Liver (tissue), 9 donors: ENCODE results near the gene BTBD19. TPM values are rescaled to one million over a fixed set of nuclear protein-coding genes. Genes with fewer than 3 reads are reported as not detected.
A peak's percentile ranks its signal among the peaks of the same experiment; 100 is the strongest.

Experiments used
- DNase-seq: peaks from one replicate; pipeline ENCODE4 v3.0.0-alpha.2; 2017; ENCODE audit warnings: low spot score
- H3K27ac ChIP-seq, 2 donors: one replicate each; pipeline ENCODE4 v1.7.0; 2013; ENCODE audit warnings: inconsistent platforms in 2 of 2, low read length in 2 of 2, control low read depth in 1 of 2, low read depth in 1 of 2, mild to moderate bottlenecking in 1 of 2
- H3K27me3 ChIP-seq, 4 donors: one replicate each; pipeline versions ENCODE4 v1.6.1 to v1.7.0; 2013; ENCODE audit warnings: low read length in 3 of 4, inconsistent platforms in 1 of 4, mild to moderate bottlenecking in 1 of 4, moderate library complexity in 1 of 4; ENCODE audit not compliant: control insufficient read depth in 4 of 4, insufficient read depth in 4 of 4
- H3K36me3 ChIP-seq, 4 donors: one replicate each; pipeline versions ENCODE4 v1.6.1 to v1.7.0; 2013; ENCODE audit warnings: low read length in 3 of 4, mild to moderate bottlenecking in 3 of 4, low read depth in 1 of 4, moderate library complexity in 1 of 4; ENCODE audit not compliant: control insufficient read depth in 4 of 4, insufficient read depth in 3 of 4
- H3K4me1 ChIP-seq, 4 donors: one replicate each; pipeline versions ENCODE4 v1.6.1 to v1.7.0; 2013; ENCODE audit warnings: low read length in 3 of 4, mild to moderate bottlenecking in 3 of 4, moderate library complexity in 1 of 4; ENCODE audit not compliant: control insufficient read depth in 4 of 4, insufficient read depth in 4 of 4
- H3K4me3 ChIP-seq, 3 donors: one replicate each; pipeline versions ENCODE4 v1.6.1 to v1.7.0; 2013; ENCODE audit warnings: low read length in 3 of 3, control low read depth in 1 of 3, low read depth in 1 of 3, mild to moderate bottlenecking in 1 of 3
- H3K9ac ChIP-seq, 2 donors: one replicate each; pipeline ENCODE4 v1.7.0; 2013; ENCODE audit warnings: low read length in 2 of 2, mild to moderate bottlenecking in 2 of 2, moderate library complexity in 2 of 2, control low read depth in 1 of 2, low read depth in 1 of 2
- H3K9me3 ChIP-seq, 4 donors: one replicate each; pipeline versions ENCODE4 v1.6.1 to v1.7.0; 2013; ENCODE audit warnings: low read length in 3 of 4; ENCODE audit not compliant: control insufficient read depth in 4 of 4
- EGR1 ChIP-seq, 2 donors: IDR thresholded peaks; 2 replicates each; pipeline ENCODE4 v1.6.1; 2016 to 2018; ENCODE audit warnings: antibody characterized with exemption in 2 of 2, low read depth in 2 of 2
- FOXA1 ChIP-seq: IDR thresholded peaks from 2 replicates; pipeline ENCODE4 v1.6.1; 2016; ENCODE audit warnings: antibody characterized with exemption
- FOXA2 ChIP-seq: IDR thresholded peaks from 2 replicates; pipeline ENCODE4 v1.6.1; 2016; ENCODE audit warnings: antibody characterized with exemption
- GABPA ChIP-seq, 2 donors: IDR thresholded peaks in 1 of 2; conservative IDR thresholded peaks in 1 of 2; 2 replicates each; pipeline ENCODE4 v1.6.1; 2016; ENCODE audit warnings: antibody characterized with exemption in 2 of 2, mild to moderate bottlenecking in 1 of 2, moderate library complexity in 1 of 2
- HNF4A ChIP-seq, 2 donors: conservative IDR thresholded peaks; 2 replicates each; pipeline ENCODE4 v1.6.1; 2016; ENCODE audit warnings: antibody characterized with exemption in 2 of 2, mild to moderate bottlenecking in 2 of 2
- HNF4G ChIP-seq: IDR thresholded peaks from 2 replicates; pipeline ENCODE4 v1.6.1; 2016; ENCODE audit warnings: antibody characterized with exemption
- JUND ChIP-seq, 2 donors: IDR thresholded peaks; 2 replicates each; pipeline ENCODE4 v1.6.1; 2016; ENCODE audit warnings: antibody characterized with exemption in 2 of 2
- NR2F2 ChIP-seq: IDR thresholded peaks from 2 replicates; pipeline ENCODE4 v1.6.1; 2016; ENCODE audit warnings: antibody characterized with exemption
- RAD21 ChIP-seq, 2 donors: IDR thresholded peaks; 2 replicates each; pipeline ENCODE4 v1.6.1; 2016; ENCODE audit warnings: antibody characterized with exemption in 2 of 2, mild to moderate bottlenecking in 2 of 2
- RXRA ChIP-seq, 2 donors: IDR thresholded peaks; 2 replicates each; pipeline ENCODE4 v1.6.1; 2017 to 2018; ENCODE audit warnings: antibody characterized with exemption in 2 of 2, mild to moderate bottlenecking in 1 of 2
- SP1 ChIP-seq: IDR thresholded peaks from 2 replicates; pipeline ENCODE4 v1.6.1; 2018; ENCODE audit warnings: antibody characterized with exemption, mild to moderate bottlenecking
- TAF1 ChIP-seq: conservative IDR thresholded peaks from 2 replicates; pipeline ENCODE4 v1.6.1; 2016; ENCODE audit warnings: antibody characterized with exemption, mild to moderate bottlenecking
- YY1 ChIP-seq: IDR thresholded peaks from 2 replicates; pipeline ENCODE4 v1.6.1; 2016; ENCODE audit warnings: antibody characterized with exemption, mild to moderate bottlenecking
- WGBS: extraction: QIAGEN DNeasy Blood & Tissue Kit; methylation state at CpG from one replicate; pipeline ENCODE4 v1.1.7; 2013; 5-methylcytosine and 5-hydroxymethylcytosine counted together
- polyA plus RNA-seq, 2 donors: library from polyadenylated mRNA; stranded (reverse) in 1 of 2; unstranded in 1 of 2; fragments of 200-250 nt in 1 of 2; fragments of >200 nt in 1 of 2; fragmentation: Nextera tagmentation in 1 of 2; extraction: Ambion mirVana in 1 of 2; gene quantifications; one replicate each; pipeline versions ENCODE4 v1.2.1 to v1.2.3, GENCODE V29; 2013 to 2015
- total RNA-seq, 2 donors: library from RNA; depleted of rRNA; stranded (reverse); fragments of >200 nt; gene quantifications; one replicate each; pipeline ENCODE4 v1.2.3, GENCODE V29; 2014
- TF ChIP-seq, protein P1 (sequence below): IDR thresholded peaks from 2 replicates; pipeline ENCODE4 v1.6.1; 2016; ENCODE audit warnings: antibody characterized with exemption
- TF ChIP-seq, protein P2 (sequence below): IDR thresholded peaks from 2 replicates; pipeline ENCODE4 v1.6.1; 2016; ENCODE audit warnings: antibody characterized with exemption, mild to moderate bottlenecking
- TF ChIP-seq, protein P3 (sequence below): IDR thresholded peaks from 2 replicates; pipeline ENCODE4 v1.6.1; 2016; ENCODE audit warnings: antibody characterized with exemption
- TF ChIP-seq, protein P4 (sequence below): IDR thresholded peaks from 2 replicates; pipeline ENCODE4 v1.6.1; 2016; ENCODE audit warnings: antibody characterized with exemption
- donor health status: healthy.
- donor health status: healthy.
- donor health status: healthy.
- donor health status: healthy.
- donor health status: healthy.

The BTBD19 gene
- total and polyA plus RNA-seq, 4 donors: 1.3 to 3.1 (median 2.6) TPM

DNA sequence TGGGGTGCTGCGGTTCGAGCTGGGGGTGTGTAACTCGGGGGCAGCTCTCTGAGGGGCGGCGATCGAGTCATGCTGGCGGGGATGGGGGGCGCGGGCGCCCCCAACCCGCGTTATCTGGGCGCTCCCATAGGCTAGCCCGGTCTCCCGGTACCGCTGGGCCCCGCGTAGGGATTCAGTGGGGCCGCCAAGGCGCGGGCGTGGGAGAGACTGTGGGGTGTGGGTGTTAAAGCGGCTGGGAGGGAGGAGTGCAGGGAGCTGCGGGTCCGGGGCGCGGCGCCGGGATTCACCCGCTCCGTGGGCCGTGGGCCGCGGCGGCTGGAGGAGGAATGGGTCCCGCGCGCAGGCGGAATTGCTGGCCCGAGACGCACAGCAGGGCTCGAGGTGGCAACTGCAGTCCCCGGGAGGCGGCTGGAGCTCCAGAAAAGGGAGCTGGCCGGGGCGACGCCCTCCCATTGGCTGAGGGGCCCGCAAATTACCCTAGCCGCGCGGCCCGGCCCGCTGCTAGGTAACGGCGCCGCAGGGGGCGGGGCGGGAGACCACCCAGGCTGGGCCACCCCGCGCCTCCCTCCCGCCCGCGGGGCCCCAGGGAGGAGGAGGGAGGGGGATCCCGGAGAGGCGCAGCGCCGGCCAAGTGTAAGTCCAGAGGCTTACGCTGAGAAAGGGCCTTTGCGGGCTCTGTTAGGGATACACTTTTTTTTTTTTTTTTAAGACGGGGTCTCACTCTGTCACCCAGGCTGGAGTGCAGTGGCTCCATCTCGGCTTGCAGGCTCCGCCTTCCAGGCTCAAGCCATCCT lies 34.7 kb downstream of the BTBD19 start, which contains the start of gene PTCH2:
TSS of gene PTCH2 (minus strand) at position 392 of the 794 bp plus-strand sequence. CDS start at position 71, 321 bp downstream.
- DNase-seq: peak; percentile 72

DNA sequence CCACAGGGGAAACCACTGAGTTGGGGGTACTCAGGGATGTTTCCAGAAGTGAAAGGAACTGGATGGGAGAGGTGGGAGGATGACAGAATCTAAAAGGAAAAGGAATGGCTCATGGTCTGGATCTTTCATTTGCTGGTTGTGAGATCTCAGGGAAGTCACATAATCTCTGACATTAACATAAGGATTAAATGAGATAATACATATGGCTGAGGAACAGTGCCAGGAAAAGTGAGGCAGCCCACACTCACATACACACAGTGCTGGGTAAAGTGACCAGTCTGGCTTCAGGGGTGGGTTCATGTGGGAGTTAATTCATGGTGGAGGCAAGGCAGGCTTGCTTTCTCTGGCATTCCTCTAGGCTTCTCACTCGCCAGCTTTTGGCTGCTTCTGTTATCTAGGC lies 38.7 kb downstream of the BTBD19 start:
- Histone ChIP-seq H3K9ac (no peak overlapping the region), H3K9me3 (no peaks in the 10 kb centered on the region), H3K4me3 (no peak overlapping the region), H3K4me1 (peaks cover 0 to 8% (median 6%) of the 10 kb centered on the region in 4 donors), H3K27ac (no peak overlapping the region), H3K36me3 (peaks cover 0 to 5% (median 2%) of the 10 kb centered on the region in 4 donors), H3K27me3 (no peaks in the 10 kb centered on the region)
- 89% methylated on average over 1 of the region's 1 CpG for WGBS
- no peak for TF ChIP-seq HNF4G
- TF ChIP-seq, protein P1, sequence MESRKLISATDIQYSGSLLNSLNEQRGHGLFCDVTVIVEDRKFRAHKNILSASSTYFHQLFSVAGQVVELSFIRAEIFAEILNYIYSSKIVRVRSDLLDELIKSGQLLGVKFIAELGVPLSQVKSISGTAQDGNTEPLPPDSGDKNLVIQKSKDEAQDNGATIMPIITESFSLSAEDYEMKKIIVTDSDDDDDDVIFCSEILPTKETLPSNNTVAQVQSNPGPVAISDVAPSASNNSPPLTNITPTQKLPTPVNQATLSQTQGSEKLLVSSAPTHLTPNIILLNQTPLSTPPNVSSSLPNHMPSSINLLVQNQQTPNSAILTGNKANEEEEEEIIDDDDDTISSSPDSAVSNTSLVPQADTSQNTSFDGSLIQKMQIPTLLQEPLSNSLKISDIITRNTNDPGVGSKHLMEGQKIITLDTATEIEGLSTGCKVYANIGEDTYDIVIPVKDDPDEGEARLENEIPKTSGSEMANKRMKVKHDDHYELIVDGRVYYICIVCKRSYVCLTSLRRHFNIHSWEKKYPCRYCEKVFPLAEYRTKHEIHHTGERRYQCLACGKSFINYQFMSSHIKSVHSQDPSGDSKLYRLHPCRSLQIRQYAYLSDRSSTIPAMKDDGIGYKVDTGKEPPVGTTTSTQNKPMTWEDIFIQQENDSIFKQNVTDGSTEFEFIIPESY: no peak
- TF ChIP-seq NR2F2: no peak
- no peak for DNase-seq

More for the DNA sequence above, 34.7 kb downstream of the BTBD19 start, which contains the start of gene PTCH2:
- no peak within 1 kb of the TSS for H3K9ac ChIP-seq
- 4% methylated on average over 72 of the region's 72 CpGs for WGBS
- no peak for TF ChIP-seq GABPA (IDR thresholded peaks at IDR 0.05 in 1 of 2, conservative IDR thresholded peaks at IDR 0.05 in 1 of 2)
- TF ChIP-seq EGR1 (IDR thresholded peaks at IDR 0.05; ENCODE audit: low read depth in 2 of 2): no peak
- TF ChIP-seq SP1: no peak
- no peak for TF ChIP-seq YY1
- no peak for TF ChIP-seq TAF1
- no peak for TF ChIP-seq HNF4G
- TF ChIP-seq RXRA (IDR thresholded peaks at IDR 0.05): no peak
- TF ChIP-seq, protein P2, sequence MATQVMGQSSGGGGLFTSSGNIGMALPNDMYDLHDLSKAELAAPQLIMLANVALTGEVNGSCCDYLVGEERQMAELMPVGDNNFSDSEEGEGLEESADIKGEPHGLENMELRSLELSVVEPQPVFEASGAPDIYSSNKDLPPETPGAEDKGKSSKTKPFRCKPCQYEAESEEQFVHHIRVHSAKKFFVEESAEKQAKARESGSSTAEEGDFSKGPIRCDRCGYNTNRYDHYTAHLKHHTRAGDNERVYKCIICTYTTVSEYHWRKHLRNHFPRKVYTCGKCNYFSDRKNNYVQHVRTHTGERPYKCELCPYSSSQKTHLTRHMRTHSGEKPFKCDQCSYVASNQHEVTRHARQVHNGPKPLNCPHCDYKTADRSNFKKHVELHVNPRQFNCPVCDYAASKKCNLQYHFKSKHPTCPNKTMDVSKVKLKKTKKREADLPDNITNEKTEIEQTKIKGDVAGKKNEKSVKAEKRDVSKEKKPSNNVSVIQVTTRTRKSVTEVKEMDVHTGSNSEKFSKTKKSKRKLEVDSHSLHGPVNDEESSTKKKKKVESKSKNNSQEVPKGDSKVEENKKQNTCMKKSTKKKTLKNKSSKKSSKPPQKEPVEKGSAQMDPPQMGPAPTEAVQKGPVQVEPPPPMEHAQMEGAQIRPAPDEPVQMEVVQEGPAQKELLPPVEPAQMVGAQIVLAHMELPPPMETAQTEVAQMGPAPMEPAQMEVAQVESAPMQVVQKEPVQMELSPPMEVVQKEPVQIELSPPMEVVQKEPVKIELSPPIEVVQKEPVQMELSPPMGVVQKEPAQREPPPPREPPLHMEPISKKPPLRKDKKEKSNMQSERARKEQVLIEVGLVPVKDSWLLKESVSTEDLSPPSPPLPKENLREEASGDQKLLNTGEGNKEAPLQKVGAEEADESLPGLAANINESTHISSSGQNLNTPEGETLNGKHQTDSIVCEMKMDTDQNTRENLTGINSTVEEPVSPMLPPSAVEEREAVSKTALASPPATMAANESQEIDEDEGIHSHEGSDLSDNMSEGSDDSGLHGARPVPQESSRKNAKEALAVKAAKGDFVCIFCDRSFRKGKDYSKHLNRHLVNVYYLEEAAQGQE: no peak
- TF ChIP-seq FOXA2: no peak
- TF ChIP-seq, protein P3, sequence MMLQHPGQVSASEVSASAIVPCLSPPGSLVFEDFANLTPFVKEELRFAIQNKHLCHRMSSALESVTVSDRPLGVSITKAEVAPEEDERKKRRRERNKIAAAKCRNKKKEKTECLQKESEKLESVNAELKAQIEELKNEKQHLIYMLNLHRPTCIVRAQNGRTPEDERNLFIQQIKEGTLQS: no peak
- TF ChIP-seq, protein P1: no peak
- TF ChIP-seq JUND (IDR thresholded peaks at IDR 0.05): no peak
- no peak for TF ChIP-seq RAD21 (IDR thresholded peaks at IDR 0.05)
- TF ChIP-seq, protein P4, sequence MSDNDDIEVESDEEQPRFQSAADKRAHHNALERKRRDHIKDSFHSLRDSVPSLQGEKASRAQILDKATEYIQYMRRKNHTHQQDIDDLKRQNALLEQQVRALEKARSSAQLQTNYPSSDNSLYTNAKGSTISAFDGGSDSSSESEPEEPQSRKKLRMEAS: no peak
- no peak for TF ChIP-seq NR2F2
- TF ChIP-seq FOXA1: no peak
- no peak for TF ChIP-seq HNF4A (conservative IDR thresholded peaks at IDR 0.05)
- no peak within 1 kb of the TSS for H3K27ac ChIP-seq
- H3K36me3 ChIP-seq: no peaks in the 10 kb centered on the region
- H3K4me3 ChIP-seq: peak within 1 kb of the TSS in 1 of 3 donors; percentile 45
- H3K27me3 ChIP-seq: no peaks in the 10 kb centered on the region
- H3K4me1 ChIP-seq: peaks cover 0 to 8% (median 6%) of the 10 kb centered on the region in 4 donors
- no peaks in the 10 kb centered on the region for H3K9me3 ChIP-seq
